GM10266 (cell line): ENCODE measurements around the gene ZNF862.
"Not testable (repeated sequence)": the region's sequence is repeated elsewhere in the genome, so short reads cannot be mapped to it uniquely, and the experiment has no call there.

Experiments
- DNase-seq: peaks from one replicate; pipeline ENCODE4 v3.0.0; 2012; ENCODE audit errors: extremely low spot score
- TF ChIP-seq, protein P1 (sequence below): IDR thresholded peaks from 2 replicates; pipeline ENCODE4 v1.5.1; 2012; ENCODE audit warnings: mild to moderate bottlenecking, low read depth; ENCODE audit not compliant: control insufficient read depth, insufficient read depth; ENCODE audit errors: missing control alignments

Gene ZNF862

DNA sequence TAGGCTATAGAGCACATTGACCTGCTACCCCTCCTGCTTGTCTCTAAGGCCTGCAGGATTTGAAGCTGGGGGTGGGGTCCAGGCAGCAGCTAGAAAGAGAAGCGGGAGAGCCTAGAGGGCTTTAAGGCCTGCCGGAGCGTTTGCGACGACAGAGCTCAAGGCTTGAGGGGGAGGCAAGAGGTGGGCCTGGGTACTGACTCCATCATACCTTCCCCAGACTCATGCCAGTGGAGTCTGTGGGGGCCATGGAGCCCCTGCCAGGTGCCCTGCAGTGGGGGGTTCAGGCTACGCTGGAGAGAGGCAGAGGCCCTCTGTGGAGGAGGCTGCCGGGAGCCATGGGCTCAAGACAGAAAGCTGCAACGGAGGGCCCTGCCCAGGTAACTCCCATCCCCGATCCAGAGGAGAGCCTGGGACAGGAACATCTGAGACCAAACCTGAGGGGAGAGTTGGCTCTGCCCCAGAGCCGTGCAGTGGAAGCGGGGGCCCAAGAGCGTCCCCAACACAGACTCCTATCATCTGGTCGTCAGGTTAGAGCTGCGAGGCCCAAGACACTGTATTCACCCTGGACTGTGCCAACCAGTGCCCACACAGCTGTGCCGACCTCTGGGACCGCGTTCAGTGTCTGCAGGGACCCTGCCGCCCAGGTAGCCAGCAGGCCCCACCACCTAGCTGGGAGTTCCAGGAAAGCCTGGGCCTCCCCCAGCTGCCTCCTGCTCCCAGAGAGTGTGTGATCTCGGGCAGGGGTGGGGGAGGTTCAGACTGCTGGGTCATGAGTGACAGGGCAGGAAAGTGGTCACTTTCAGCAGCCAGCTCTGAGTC, 13.2 kb upstream of the ZNF862 start:
- TF ChIP-seq, protein P1, sequence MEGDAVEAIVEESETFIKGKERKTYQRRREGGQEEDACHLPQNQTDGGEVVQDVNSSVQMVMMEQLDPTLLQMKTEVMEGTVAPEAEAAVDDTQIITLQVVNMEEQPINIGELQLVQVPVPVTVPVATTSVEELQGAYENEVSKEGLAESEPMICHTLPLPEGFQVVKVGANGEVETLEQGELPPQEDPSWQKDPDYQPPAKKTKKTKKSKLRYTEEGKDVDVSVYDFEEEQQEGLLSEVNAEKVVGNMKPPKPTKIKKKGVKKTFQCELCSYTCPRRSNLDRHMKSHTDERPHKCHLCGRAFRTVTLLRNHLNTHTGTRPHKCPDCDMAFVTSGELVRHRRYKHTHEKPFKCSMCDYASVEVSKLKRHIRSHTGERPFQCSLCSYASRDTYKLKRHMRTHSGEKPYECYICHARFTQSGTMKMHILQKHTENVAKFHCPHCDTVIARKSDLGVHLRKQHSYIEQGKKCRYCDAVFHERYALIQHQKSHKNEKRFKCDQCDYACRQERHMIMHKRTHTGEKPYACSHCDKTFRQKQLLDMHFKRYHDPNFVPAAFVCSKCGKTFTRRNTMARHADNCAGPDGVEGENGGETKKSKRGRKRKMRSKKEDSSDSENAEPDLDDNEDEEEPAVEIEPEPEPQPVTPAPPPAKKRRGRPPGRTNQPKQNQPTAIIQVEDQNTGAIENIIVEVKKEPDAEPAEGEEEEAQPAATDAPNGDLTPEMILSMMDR = no peak
- DNase-seq = no peak

DNA sequence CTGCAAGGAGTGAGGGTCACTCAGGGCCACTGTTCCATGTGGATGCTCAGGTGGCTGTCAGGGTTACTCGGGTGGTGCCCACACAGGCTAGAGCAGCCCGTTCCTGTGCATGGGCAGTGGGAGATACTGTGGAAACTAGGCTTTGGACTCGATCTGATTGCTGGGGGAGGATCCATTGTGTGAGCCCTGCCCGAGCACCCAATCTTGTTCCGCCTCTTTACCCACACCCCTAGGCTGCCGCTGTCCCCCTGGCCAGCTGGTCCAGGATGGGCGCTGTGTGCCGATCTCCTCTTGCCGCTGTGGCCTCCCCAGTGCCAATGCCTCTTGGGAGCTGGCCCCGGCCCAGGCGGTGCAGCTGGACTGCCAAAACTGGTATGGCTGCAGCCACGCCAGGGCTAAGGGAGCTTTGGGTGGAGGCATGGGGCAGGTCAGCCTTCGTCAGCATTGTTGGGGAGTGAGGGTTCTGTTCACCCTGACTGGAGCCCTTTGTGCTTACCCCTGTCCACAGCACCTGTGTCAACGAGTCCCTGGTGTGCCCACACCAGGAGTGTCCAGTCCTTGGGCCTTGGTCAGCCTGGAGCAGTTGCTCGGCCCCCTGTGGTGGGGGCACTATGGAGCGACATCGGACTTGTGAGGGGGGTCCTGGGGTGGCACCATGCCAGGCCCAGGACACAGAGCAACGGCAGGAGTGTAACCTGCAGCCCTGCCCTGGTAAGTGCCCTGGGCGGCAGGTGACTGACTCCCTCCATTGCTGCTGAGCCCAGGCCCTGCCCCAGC, 12.4 kb upstream of the ZNF862 start:
- no peak for DNase-seq
- TF ChIP-seq, protein P1 = no peak

DNA sequence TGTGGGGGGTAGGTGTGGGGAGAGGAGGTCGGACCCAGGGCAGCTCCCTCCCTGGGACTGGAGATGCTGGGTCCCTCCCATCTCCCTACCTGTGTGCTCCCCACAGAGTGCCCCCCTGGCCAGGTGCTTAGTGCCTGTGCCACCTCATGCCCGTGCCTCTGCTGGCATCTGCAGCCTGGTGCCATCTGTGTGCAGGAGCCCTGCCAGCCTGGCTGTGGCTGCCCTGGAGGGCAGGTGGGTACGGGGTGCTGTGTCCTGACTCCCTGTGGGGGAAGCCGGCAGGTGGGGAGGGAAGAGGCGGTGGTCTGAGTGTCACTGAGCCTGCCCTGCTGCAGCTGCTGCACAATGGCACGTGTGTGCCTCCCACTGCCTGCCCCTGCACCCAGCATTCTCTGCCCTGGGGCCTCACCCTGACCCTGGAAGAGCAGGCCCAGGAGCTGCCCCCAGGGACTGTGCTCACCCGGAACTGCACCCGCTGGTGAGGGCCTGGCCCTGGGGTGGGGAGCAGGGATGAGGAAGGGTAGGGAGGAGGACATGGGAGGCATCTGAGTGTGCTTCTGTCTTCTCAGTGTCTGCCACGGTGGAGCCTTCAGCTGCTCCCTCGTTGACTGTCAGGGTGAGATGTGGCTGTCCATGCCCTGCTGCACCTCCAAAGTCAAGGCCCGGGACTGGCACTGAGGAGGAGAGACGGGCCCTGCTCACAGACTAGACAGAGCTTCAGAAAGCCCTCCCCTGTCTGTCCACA, 11.7 kb upstream of the ZNF862 start:
- no peak for DNase-seq
- TF ChIP-seq, protein P1 = no peak

DNA sequence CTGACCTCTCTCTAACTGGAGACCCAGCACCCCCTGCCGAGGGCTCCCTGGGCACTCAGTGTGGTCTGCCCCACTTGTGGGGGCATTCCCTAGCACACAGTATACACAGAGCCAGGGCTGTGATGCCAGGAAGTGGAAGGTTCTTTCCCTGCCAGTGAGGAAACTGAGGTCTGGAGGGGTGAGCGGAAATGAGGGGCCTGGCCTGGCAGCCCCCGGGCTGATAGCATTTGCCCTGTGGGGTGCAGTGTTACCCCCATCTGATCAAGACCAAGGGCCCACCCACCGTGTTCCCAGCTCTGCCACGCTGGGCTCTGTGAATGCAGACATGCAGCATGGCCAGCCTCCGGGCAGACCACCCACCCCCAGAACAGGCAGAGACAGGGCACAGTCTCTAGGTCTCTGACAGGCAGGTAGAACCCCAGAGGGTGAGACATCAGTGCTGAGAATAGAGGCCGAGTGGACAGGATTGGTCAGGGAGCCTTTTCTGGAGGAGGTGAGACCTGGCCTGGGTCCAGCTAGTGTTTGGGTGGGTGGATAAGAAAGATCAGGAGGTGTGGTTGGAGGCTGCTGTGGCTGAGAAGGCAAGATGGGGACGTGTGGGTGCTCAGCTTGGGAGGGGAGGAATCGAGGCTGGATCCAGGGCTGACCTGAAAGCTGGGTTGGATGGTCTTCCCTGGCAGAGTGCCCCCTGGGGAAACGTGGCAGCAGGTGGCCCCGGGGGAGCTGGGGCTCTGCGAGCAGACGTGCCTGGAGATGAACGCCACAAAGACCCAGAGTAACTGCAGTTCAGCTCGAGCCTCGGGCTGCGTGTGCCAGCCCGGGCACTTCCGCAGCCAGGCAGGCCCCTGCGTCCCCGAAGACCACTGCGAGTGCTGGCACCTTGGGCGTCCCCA, 10.8 kb upstream of the ZNF862 start:
- no peak for DNase-seq

DNA sequence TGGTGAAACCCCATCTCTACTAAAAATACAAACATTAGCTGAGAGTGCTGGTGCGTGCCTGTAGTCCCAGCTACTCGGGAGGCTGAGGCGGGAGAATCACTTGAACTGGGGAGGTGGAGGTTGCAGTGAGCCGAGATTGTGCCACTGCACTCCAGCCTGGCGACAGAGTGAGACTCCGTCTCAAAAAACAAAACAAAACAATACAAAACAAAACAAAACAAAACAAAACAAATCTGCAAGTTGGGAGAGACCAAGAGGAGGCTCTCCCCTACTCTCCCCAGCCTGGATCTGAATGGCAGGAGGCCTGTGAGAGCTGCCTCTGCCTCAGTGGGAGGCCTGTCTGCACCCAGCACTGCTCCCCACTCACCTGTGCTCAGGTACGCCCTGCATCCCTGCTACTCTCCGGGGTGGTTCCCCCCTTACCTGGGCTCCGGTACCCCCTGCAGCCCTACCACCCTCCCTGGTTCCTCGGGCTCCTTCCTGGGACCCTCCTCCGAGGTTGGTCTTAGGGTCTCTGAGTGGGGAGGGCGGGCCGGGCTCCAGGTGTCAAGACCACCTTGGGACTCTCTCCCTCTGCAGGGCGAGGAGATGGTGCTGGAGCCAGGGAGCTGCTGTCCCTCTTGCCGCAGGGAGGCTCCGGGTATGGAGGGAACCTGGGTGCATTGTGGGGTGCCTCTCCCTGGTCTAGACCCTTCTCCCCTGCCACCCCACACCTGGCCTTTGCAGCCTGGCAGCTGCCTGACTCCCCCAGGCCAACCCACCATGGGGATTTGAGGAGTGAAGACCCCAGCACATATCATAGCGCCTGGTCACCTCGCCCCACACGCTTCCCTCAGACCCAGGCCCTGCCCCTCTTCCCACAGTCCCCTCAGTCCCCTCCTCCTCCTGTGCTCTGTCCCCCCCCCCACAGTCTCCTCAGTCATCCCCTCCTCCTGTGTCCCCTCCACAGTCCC, 9.5 kb upstream of the ZNF862 start:
- no peak for DNase-seq
- TF ChIP-seq, protein P1 = no peak

More for the DNA sequence above, 10.8 kb upstream of the ZNF862 start:
- TF ChIP-seq, protein P1 = no peak

DNA sequence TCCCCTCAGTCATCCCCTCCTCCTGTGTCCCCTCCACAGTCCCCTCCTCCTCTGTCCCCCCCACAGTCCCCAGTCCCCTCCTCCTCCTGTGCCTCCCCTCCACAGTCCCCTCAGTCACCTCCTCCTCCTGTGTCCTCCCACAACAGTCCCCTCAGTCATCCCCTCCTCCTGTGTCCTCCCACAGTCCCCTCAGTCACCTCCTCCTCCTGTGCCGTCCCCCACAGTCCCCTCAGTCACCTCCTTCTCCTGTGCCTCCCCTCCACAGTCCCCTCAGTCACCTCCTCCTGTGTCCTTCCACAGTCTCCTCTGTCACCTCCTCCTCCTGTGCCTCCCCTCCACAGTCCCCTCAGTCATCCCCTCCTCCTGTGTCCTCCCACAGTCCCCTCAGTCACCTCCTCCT, 7.6 kb upstream of the ZNF862 start:
- DNase-seq = not testable (repeated sequence)
